ENCODE results near the gene TRPV4.

The TRPV4 gene

GRCh38 chr12:109760930-109761921, 72.0 kb downstream of the TRPV4 start:
- no peak for DNase-seq

DNA sequence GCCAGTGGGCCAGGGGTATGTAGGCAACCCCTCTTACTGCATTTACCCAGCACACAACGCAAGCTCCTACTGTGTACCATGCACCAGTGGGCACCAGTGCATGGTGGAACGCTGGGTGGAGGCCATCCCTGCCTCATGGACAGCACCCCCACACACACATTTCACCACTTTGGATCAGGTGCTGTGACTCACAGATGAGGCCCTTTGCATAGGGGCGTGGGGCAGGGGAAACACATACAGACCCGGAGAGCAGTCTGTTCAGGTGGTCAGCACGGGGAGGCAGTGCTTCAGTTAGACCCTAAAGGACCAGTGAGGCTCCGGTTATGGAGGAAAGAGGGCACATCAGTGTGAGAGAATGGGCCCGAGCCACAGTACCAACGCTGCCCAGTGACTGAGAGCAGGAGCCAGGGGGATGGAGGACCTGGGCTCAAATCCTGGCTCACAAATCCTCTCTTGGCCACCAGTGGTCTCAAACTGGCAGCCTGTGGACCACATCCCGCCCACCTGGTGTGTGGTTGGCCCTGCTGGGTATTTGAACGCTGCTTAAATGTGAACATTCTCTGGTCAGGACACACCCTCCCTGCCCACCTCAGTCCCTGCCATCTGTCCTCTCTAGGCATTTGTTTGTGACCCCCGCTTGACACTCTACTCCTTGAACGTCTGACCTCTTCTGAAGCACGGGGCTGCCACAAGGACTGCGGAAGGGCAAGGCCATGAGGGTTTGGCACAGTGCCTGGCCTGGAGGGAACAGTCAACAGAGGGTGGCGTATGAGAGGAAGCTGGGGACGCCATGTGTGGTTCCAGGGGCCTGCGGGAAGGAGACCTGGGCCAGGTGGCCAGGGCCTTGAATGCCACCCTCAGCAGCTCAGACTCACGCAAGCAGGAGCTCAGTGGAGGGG, 72.9 kb downstream of the TRPV4 start:
- DNase-seq: peak; percentile 55

GRCh38 chr12:109759595-109759994, 73.6 kb downstream of the TRPV4 start:
- DNase-seq: no peak

- DNase-seq: no peak
Measured at GRCh38 chr12:109758426-109759420, 74.5 kb downstream of the TRPV4 start.

DNA sequence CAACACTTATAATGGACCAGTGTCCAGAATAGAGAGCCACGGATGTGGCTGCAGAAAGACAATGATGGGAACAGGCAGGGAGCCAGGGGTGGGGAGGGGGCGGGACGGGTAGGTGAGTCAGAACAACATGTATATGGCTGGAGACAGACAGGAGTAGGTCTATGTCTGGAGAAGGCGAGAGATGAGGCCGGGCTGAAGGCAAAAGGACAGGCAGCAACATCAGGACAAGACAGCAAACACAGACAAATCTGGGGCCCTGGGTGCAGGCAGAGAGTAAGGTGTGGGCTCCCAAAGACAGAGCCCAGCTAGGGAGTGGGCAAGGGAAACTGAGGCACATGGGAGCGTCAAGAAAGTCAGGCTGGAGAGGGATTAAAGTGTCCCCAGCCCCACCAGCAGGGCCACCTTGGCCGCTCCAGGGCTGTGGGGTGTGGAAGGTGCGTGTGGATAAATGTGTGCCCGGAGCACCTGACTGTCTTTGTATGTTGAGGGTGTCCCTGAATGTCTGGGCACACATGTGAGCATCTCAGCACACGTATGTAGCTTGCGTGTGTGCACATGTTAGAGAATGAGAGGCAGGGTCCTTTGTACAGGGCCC, 75.4 kb downstream of the TRPV4 start:
- no peak for DNase-seq

DNA sequence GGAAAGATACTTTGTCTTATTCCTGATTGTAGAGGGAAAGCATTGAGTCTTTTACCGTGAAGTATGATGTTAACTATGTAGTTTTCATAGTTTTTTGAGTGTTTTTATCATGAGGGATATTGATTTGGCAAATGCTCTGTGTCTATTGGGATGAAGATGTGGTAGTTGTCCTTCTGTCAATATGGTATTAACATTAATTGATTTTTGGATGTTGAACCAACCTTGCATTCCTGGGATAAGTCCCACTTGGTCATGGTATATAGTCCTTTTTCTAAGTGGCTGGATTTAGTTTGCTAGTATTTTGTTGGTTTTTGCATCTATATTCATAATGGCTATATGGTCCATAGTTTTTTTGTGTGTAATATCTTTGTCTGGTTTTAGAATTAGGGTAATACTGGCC, 76.7 kb downstream of the TRPV4 start:
- no peak for DNase-seq

GRCh38 chr12:109753959-109754358, 79.2 kb downstream of the TRPV4 start:
- no peak for DNase-seq

DNA sequence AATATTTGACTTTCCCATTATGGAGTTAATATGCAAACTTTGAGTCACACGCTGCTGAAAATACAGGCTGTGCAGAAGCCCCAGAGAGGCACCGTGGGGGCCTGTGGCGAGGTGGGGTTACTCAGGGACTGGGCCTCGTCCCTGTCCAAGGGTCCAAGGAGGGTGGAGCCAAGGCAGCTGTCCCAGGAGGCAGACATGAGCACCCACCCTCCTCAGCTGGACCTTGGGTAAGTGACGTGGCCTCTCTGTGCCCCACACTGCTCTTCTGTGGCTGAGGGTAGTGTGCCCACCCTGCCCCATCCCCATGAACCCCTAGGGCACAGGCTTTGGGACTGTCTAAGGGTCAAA, 80.2 kb downstream of the TRPV4 start:
- DNase-seq: no peak

GRCh38 chr12:109752117-109753053, 80.8 kb downstream of the TRPV4 start:
- DNase-seq: no peak

DNA sequence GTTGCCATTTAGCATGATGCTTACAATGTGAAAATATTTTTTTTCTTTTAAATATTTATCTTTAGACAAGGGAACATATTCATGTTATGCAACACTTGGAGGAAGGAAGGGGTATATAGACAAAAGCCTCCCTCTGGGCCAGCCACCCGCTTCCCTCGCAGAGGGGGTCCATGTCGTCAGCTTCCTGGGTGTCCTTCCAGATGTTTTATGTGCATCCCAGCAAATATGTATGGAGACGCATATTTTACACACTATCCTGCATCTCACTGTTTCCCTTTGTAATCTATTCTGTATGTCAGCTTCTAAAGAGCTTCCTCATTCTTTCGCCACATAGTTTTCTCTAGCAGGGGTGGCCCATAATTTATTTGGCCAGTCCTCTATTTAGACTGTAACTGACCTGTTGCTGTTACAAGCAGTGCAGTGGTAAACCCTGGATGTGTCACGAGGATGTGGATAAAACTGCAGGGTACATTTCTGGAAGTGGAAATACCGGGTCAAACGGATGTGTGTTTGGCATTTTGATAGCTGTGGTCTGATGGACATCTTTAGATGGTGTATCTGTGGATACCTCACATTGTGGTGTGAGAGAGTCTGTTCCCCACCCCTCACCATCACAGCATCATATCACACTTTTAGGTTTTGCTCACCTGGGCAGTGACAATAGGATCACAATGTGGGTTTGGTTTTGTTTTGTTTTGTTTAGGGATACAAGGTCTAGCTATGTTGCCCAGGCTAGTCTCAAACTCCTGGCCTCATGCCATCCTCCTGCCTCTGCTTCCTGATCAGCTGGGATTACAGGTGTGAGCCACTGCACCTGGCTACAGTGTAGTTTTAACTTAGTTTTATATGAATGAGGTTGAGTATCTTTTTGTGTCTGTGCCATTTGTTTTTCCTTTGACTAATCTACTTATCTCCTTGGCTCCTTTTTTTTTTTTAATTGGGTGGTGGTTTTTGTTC, 87.9 kb downstream of the TRPV4 start:
- no peak for DNase-seq

DNA sequence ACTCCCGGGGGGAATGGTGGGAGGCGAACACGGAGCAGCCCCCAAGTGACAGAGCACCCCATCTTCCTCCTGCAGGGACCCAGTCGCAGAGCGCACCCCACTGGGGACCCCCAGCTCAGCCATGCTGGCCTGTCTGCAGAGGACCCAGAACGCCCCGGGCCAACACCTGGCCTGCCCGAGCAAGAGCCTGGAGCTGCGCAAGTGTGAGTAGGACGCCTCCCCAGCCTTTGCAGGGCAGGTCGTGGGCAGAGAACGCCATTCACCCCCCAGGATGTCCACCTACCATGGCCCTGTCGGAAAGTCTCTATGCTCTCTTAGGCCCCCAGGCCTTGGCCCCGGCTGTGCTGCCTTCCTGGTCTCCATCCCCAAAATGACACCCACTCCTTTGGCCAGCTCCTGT, 89.2 kb downstream of the TRPV4 start:
- DNase-seq: no peak

DNA sequence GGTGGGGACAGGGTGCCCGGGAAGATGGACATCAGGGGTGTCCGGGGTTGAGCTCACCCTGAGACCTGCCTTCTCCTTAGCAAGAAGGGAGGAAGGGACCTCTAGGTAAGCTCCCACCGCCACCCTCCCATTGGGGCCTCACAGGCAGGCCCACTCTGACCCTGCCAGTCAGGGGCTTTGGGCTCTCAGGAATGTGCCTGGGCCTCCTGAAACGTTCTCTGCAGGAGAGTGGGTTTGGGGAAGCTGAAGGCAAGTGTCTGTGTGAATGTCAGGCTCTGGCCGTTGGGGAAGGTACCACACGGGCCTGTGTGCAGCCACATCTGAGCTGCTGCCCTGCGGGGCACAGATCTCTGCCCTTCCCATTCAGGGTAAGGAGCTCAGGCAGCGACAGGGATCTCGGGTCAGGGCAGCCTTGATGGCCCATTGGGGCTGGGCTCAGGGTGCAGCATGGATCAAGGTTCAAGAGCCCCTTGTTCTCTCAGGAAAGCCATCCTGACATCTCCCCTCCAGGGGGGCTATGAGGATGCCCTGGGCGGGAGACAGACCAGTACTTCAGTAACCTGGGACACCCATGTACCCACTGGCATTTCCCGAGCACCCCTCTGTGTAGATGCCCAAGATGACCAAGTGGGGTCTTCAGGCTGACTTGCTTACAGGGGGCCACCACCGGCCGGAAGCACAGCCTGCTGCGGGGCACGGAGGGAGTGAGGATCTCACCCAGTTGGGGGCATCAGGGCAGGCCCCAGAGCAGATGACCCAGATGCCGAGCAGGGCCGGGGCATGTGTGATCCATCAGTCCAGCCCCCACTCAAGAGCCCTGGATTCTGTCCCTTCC, 89.9 kb downstream of the TRPV4 start:
- DNase-seq: no peak

DNA sequence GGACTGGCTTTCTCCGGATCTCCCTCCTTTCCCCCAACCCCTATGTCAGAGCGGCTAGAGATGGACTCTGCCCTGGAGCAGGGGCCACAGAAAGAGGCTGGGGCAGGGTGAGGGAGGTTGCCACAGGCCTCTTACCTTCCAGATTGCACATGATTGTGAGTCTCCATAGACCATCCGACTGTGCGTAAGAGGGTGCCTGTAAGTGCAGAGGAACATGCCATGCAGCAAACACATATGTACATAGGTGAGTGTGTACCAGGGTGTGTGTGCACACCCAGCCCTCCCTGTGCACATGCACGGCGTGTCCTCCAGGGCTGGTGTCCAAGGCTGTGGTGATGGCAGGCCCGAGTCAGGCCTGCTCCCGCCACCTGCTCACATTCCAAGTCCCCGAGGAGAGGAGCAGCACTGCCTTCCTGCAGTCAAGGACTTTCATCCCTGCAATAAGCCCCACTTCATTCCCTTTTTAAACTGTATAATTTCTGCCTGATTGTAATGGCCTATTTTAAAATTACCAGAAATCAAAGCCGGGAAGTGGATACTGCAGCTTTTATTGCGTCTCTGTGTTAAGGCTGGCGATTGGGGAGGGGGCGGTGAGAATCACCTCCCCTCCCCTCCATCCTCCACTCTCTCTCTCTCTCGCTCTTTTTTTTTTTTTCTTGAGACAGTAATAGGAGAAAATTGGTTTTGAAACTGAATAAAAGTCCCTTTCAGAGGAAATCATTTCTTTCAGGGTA, 91.1 kb downstream of the TRPV4 start:
- DNase-seq: no peak

DNA sequence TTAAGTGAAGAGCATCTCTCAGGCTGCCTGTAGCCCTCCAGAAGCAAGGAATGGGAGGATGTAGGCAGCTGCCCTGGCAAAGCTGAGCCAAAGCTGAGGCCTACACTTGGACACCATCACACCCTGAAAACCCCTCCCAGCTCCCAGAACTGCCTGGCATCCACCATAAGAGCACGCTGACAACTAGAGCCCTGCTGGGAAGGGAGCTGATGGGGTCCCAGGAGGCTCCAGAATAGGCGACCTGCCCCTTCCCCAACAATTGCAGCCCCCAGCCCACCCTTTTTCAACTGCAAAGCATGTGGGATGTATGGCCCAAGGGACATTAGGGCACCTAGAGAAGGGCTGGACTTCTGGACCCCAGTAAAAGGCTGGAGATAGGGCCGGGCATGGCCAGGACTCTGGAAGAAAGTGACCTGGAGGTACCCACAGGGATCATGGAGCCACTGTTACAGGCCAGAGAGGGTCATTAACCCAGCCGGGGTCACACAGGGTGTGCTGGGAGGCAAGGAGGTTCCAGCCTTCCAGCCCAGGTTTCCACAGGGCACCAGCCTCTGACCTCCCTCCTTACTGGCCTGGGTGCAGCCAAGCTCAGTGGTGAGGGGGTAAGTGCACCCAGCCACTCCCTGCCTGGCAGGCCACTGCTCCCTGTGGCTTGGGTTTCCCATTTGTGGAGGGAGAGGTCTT, 91.8 kb downstream of the TRPV4 start:
- no peak for DNase-seq

- no peak for DNase-seq
Measured at GRCh38 chr12:109740694-109741245, 92.4 kb downstream of the TRPV4 start.

GRCh38 chr12:109739747-109740693, 93.2 kb downstream of the TRPV4 start:
- DNase-seq: no peak

Data from NCI-H2171 (cell line).